Mucosa of descending colon (tissue), 3 donors: ENCODE measurements around the gene GRM8. TPM values are rescaled to one million over a fixed set of nuclear protein-coding genes. Genes with fewer than 3 reads are reported as not detected.

Source experiments
- ATAC-seq: fragments of 200-7000 bp; cut with Tn5 transposase; one replicate; pipeline ENCODE4 v1.9.1; 2020; ENCODE audit warnings: mild to moderate bottlenecking, moderate library complexity
- DNase-seq, 3 donors: peaks; one replicate each; pipeline ENCODE4 v3.0.0-alpha.2; 2020
- H3K36me3 ChIP-seq: fragments of 200-600 bp; one replicate; pipeline ENCODE4 v1.8.0; 2021; ENCODE audit warnings: low read depth, mild to moderate bottlenecking
- H3K4me1 ChIP-seq: fragments of 200-600 bp; one replicate; pipeline ENCODE4 v1.8.0; 2021; ENCODE audit warnings: low read depth, mild to moderate bottlenecking
- H3K4me3 ChIP-seq: fragments of 200-600 bp; one replicate; pipeline ENCODE4 v1.8.0; 2021; ENCODE audit warnings: mild to moderate bottlenecking
- H3K9me3 ChIP-seq: fragments of 200-600 bp; one replicate; pipeline ENCODE4 v1.8.0; 2021; ENCODE audit warnings: mild to moderate bottlenecking
- intact Hi-C, 2 donors: fragments of 100-400 bp; cut with DNase I in 1 of 2; cut with micrococcal nuclease in 1 of 2; formaldehyde crosslinking; loops; one replicate each; pipeline versions ENCODE4 v1.11.0 to v1.11.1; 2022; cut with DNase I, micrococcal nuclease
- total RNA-seq, 3 donors: library from RNA; stranded (reverse); fragmentation: NEBNext Ultra II Directional in 2 of 3; extraction: Animal tissue kit (Norgen Biotek cat#: 25700) in 2 of 3; gene quantifications; one replicate each; pipeline versions ENCODE4 v1.2.1 to v1.2.4, GENCODE V29; 2021 to 2023
- TF ChIP-seq, protein P1 (sequence below): fragments of 200-600 bp; IDR thresholded peaks from one replicate; pipeline ENCODE4 v1.8.0; 2022; ENCODE audit warnings: antibody characterized with exemption, mild to moderate bottlenecking
- donor health status: DM: no; HTN: no; CAD: no; lungs with moderate emphysema.
- donor health status: DM: no; HTN: no; CAD: no.
- donor health status: DM: no; HTN: yes; CAD: no.

Gene GRM8
- total RNA-seq, 3 donors from 2014 or later: 0.41 to 9.2 (median 4.4) TPM

DNA sequence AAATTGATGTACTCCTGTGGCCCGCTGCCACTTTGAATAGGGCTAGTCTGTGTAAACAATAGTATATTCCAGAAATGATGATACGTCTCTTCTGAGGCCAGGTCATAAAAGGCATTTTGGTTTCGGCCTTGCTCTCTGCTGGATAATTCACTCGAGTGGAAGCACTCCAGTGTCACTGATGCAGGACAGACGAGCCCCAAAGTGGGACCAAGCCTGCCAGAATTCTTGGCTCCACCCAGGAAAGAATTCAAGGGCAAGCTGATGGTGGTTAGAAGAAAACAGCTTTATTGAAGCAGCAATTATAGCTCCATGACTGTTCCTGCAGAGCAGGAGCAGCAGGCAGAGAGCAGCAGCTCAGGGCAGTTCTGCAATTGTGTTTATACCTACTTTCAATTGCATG lies 717.6 kb downstream of the GRM8 start:
- Histone ChIP-seq H3K4me1 (no peaks in the 10 kb centered on the region), H3K4me3 (no peak overlapping the region), H3K36me3 (no peaks in the 10 kb centered on the region), H3K9me3 (no peaks in the 10 kb centered on the region)
- DNase-seq: no peak
- intact Hi-C loops: no loop called here
- ATAC-seq: no peak
- TF ChIP-seq, protein P1, sequence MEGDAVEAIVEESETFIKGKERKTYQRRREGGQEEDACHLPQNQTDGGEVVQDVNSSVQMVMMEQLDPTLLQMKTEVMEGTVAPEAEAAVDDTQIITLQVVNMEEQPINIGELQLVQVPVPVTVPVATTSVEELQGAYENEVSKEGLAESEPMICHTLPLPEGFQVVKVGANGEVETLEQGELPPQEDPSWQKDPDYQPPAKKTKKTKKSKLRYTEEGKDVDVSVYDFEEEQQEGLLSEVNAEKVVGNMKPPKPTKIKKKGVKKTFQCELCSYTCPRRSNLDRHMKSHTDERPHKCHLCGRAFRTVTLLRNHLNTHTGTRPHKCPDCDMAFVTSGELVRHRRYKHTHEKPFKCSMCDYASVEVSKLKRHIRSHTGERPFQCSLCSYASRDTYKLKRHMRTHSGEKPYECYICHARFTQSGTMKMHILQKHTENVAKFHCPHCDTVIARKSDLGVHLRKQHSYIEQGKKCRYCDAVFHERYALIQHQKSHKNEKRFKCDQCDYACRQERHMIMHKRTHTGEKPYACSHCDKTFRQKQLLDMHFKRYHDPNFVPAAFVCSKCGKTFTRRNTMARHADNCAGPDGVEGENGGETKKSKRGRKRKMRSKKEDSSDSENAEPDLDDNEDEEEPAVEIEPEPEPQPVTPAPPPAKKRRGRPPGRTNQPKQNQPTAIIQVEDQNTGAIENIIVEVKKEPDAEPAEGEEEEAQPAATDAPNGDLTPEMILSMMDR: no peak

DNA sequence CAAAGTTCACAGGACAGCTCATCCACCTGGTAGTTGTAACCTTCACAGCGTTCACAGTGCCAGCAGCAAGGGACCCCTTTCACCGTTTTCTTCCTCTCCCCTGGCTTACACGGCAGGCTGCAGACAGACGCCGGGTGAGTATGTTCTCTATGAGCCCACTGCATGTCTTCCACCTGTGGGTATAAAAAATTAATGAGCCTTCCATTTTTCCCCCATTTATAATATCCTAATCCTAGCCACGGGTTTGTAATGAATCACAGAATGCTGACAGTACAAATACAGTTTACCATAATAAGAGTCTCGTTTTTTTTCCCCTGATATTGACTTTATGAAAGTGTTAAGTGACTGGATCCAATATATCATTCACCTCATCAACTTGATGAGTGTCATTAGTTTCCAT lies 719.0 kb downstream of the GRM8 start:
- ATAC-seq (no peak), DNase-seq (no peak)
- intact Hi-C loops: no loop called here
- TF ChIP-seq, protein P1: no peak
- H3K4me1 ChIP-seq: no peaks in the 10 kb centered on the region
- no peak overlapping the region for H3K4me3 ChIP-seq
- no peaks in the 10 kb centered on the region for H3K36me3 ChIP-seq
- no peaks in the 10 kb centered on the region for H3K9me3 ChIP-seq

DNA sequence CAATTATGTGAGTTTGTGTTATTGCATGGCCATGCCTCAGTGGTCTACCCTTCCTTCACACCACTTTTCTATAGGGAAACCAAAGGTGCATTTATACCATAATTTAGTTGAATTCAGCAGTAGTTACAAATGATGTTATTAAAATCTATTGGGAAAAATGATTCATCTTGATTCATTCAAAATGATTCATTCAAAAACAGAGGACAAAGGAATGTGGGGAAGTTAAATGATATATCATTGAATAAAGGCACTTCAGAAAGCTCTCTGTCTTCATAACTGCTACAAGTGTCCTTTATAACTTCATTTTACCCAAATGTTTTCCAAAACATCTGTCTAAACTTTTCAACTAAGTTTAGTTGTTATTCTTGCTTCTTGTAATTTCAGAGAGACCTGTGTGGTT lies 722.9 kb downstream of the GRM8 start:
- TF ChIP-seq, protein P1: no peak
- intact Hi-C loops: no loop called here
- H3K4me3 ChIP-seq: no peak overlapping the region
- ATAC-seq (no peak), DNase-seq (no peak)
- no peaks in the 10 kb centered on the region for H3K9me3 ChIP-seq
- H3K4me1 ChIP-seq: no peaks in the 10 kb centered on the region
- no peaks in the 10 kb centered on the region for H3K36me3 ChIP-seq

DNA sequence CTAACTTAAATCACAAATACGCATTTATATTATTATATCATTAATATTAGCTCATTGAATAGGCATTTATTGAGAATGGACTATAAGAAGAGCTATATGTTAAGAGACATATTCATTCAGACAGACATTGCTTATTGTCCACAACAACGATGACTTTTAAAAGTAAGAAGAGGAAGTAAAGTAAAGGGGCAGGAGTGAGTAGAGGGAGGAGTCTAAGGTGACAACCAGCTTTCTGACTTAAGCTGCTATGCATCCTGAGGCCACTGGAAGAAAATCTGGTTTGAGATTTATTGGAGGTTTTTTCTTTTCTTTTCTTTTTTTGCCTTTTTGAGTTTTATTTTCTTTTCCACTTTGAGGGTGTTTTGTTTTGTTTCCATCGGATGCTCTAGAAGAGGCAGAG lies 723.5 kb downstream of the GRM8 start:
- TF ChIP-seq, protein P1: no peak
- ATAC-seq (no peak), DNase-seq (no peak)
- Histone ChIP-seq H3K9me3 (no peaks in the 10 kb centered on the region), H3K4me3 (no peak overlapping the region), H3K36me3 (no peaks in the 10 kb centered on the region), H3K4me1 (no peaks in the 10 kb centered on the region)
- intact Hi-C loops: no loop called here

DNA sequence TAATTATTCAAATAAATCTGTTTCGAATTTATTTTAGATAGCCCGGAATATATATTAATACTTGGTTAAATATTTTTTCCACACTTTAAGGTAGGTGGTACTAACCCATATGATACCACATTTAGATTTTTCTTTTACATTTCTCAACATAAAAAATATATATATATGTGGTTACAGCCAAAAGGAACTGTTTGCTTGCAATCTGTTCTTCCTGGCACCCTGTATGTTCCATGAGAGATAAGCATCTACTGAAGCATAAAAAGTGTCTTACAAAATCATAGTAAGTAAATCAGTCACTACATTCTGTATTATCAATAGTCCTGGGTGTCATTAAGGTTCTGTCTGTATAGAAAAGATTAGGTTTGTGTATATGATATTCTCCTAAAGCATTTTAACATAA lies 726.8 kb downstream of the GRM8 start:
- TF ChIP-seq, protein P1: no peak
- no peak for ATAC-seq

DNA sequence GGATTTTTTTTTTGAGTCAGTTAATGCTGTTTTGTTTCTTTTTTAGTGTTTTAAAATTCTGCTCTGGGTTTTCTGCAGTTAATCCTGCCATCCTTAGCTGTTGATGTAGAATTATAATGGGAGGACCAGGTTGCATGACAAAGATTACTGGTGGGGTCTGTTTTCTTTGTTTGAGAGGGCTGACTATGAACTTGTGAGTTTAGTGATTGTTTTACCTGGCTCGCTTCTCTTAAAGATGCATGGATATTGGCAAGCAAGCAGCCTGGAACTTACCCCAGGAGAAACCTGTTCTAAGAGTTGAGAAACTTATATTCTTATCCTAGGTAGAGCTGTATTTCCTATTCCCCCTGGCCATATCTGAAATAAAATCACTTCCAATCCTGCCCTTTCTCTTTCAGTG lies 727.8 kb downstream of the GRM8 start:
- H3K4me3 ChIP-seq: no peak overlapping the region
- H3K4me1 ChIP-seq: no peaks in the 10 kb centered on the region
- DNase-seq: no peak
- intact Hi-C loops: no loop called here
- no peaks in the 10 kb centered on the region for H3K9me3 ChIP-seq
- H3K36me3 ChIP-seq: no peaks in the 10 kb centered on the region
- ATAC-seq: no peak
- TF ChIP-seq, protein P1: no peak

More for the DNA sequence above, 726.8 kb downstream of the GRM8 start:
- DNase-seq: no peak
- H3K4me1 ChIP-seq: no peaks in the 10 kb centered on the region
- H3K4me3 ChIP-seq: no peak overlapping the region
- H3K9me3 ChIP-seq: no peaks in the 10 kb centered on the region
- H3K36me3 ChIP-seq: no peaks in the 10 kb centered on the region
- intact Hi-C loops: no loop called here
